A549 (cell line): ENCODE data around the gene HIVEP3. TPM values are rescaled to one million over a fixed set of nuclear protein-coding genes. Genes with fewer than 3 reads are reported as not detected.

Experiments
- ATAC-seq, 2 experiments: fragments of 200-7000 bp in 1 of 2; fragments of >200 bp in 1 of 2; cut with Nextera tagmentation in 1 of 2; cut with Tn5 transposase in 1 of 2; 3 replicates each; pipeline versions ENCODE4 v1.8.0 to v1.9.1; 2018 to 2020; ENCODE audit warnings: mild to moderate bottlenecking in 1 of 2, moderate library complexity in 1 of 2
- CTCF ChIA-PET: fragments of 300-600 bp; sonication (Branson Sonifier 250); formaldehyde crosslinking; extraction: SDS; loops from one replicate; lab custom pipeline; 2021; ENCODE audit warnings: antibody characterized with exemption, inconsistent platforms; lab: Yijun Ruan, JAX
- POLR2A ChIA-PET: fragments of 350-600 bp; formaldehyde crosslinking; extraction: SDS; loops from one replicate; lab custom pipeline; 2021; ENCODE audit warnings: antibody characterized with exemption, inconsistent platforms; lab: Yijun Ruan, JAX
- DNase-seq, 2 experiments: peaks; one replicate each; pipeline versions ENCODE4 v3.0.0 to v3.0.0-alpha.2; 2011 to 2016; ENCODE audit warnings: low read depth in 1 of 2, low spot score in 1 of 2
- FAIRE-seq: peaks from 2 replicates; lab custom pipeline; 2011; peaks lifted over from hg19 to GRCh38; lab: Jason Lieb, UNC
- H3K27ac ChIP-seq, 2 experiments: fragments of >200 bp; sonication (Bioruptor Twin); formaldehyde crosslinking; 3 replicates each; pipeline ENCODE4 v1.5.1; 2016 to 2017
- H3K4me1 ChIP-seq: fragments of >200 bp; sonication (Bioruptor Twin); formaldehyde crosslinking; 3 replicates; pipeline ENCODE4 v1.6.1; 2016
- H3K4me2 ChIP-seq: fragments of >200 bp; sonication (Bioruptor Twin); formaldehyde crosslinking; 3 replicates; pipeline ENCODE4 v1.6.1; 2016
- H3K4me3 ChIP-seq: fragments of >200 bp; sonication (Bioruptor Twin); formaldehyde crosslinking; 3 replicates; pipeline ENCODE4 v1.5.1; 2016
- H3K9me3 ChIP-seq: fragments of >200 bp; sonication (Bioruptor Twin); formaldehyde crosslinking; 3 replicates; pipeline ENCODE4 v1.6.1; 2016
- BCL3 ChIP-seq: fragments of >200 bp; sonication (Bioruptor Twin); formaldehyde crosslinking; IDR thresholded peaks from 3 replicates; pipeline ENCODE4 v1.6.1; 2016
- CBX2 ChIP-seq: fragments of 200-600 bp; sonication (generic); IDR thresholded peaks from 2 replicates; pipeline ENCODE4 v1.6.1; 2016; ENCODE audit warnings: low read depth, mild to moderate bottlenecking, borderline replicate concordance
- CEBPB ChIP-seq, 2 experiments: fragments of >200 bp in 1 of 2; sonication (Bioruptor Twin) in 1 of 2; formaldehyde crosslinking in 1 of 2; IDR thresholded peaks; 2 replicates each; pipeline ENCODE4 v1.6.1; 2012 to 2016
- CTCF ChIP-seq: fragments of >200 bp; sonication (Bioruptor Twin); formaldehyde crosslinking; IDR thresholded peaks from 3 replicates; pipeline ENCODE4 v1.5.1; 2016
- E2F6 ChIP-seq: IDR thresholded peaks from 2 replicates; pipeline ENCODE4 v1.6.1; 2012; ENCODE audit warnings: low read depth, borderline replicate concordance
- ELK1 ChIP-seq: fragments of 150-350 bp; IDR thresholded peaks from 2 replicates; pipeline ENCODE4 v1.6.1; 2014; ENCODE audit warnings: low read depth, mild to moderate bottlenecking, low read length
- EP300 ChIP-seq, 2 experiments: fragments of >200 bp; sonication (Bioruptor Twin); formaldehyde crosslinking; IDR thresholded peaks; 2 replicates in 1 of 2; 3 replicates in 1 of 2; pipeline ENCODE4 v1.6.1; 2016 to 2017
- GATA3 ChIP-seq: IDR thresholded peaks from 2 replicates; pipeline ENCODE4 v1.6.1; 2012; ENCODE audit warnings: borderline replicate concordance
- HEYL ChIP-seq: fragments of 250-450 bp; sonication (Bioruptor Pico); IDR thresholded peaks from 2 replicates; pipeline ENCODE4 v1.8.0; 2021; ENCODE audit warnings: mild to moderate bottlenecking, moderate library complexity
- JUNB ChIP-seq: fragments of >200 bp; sonication (Bioruptor Twin); formaldehyde crosslinking; IDR thresholded peaks from 2 replicates; pipeline ENCODE4 v1.6.1; 2016
- MAX ChIP-seq: IDR thresholded peaks from 2 replicates; pipeline ENCODE4 v1.6.1; 2012
- NFE2L2 ChIP-seq: fragments of 150-350 bp; conservative IDR thresholded peaks from 2 replicates; pipeline ENCODE4 v1.6.1; 2014; ENCODE audit warnings: low read length
- NR3C1 ChIP-seq: fragments of >200 bp; sonication (Bioruptor Twin); formaldehyde crosslinking; IDR thresholded peaks from 3 replicates; pipeline ENCODE4 v1.6.1; 2017
- PHF8 ChIP-seq: fragments of 200-600 bp; sonication (generic); IDR thresholded peaks from 2 replicates; pipeline ENCODE4 v1.6.1; 2016; ENCODE audit warnings: low read depth, mild to moderate bottlenecking, antibody characterized with exemption, moderate library complexity, borderline replicate concordance
- RARB ChIP-seq: fragments of 250-450 bp; sonication (Bioruptor Pico); IDR thresholded peaks from 2 replicates; pipeline ENCODE4 v1.8.0; 2021; ENCODE audit warnings: mild to moderate bottlenecking, moderate library complexity
- RFX5 ChIP-seq: fragments of 450-650 bp; IDR thresholded peaks from 2 replicates; pipeline ENCODE4 v1.7.1; 2014; ENCODE audit warnings: antibody characterized with exemption, mild to moderate bottlenecking, moderate library complexity
- SMC3 ChIP-seq: fragments of >200 bp; sonication (Bioruptor Twin); formaldehyde crosslinking; IDR thresholded peaks from 3 replicates; pipeline ENCODE4 v1.6.1; 2018; ENCODE audit warnings: inconsistent platforms
- WGBS: methylation state at CpG from one replicate; pipeline ENCODE4 v1.1.6; 2017; ENCODE audit errors: missing lambda C conversion rate; 5-methylcytosine and 5-hydroxymethylcytosine counted together
- polyA plus RNA-seq, 4 experiments: library from polyadenylated mRNA; depleted of rRNA in 3 of 4; stranded (reverse); fragments of >200 nt; fragmentation: RNase III in 1 of 4; extraction: RNeasy Plus Mini Kit Qiagen cat#74134 plus additional on column Dnase treatment in 1 of 4; gene quantifications; 2 replicates in 3 of 4; 3 replicates in 1 of 4; pipeline ENCODE4 v1.2.3, GENCODE V29; 2011 to 2017

Gene HIVEP3
- polyA plus RNA-seq, 2 of the 4 experiments (the other 2 are of a cell fraction) = 1.5 to 2.0 TPM

GRCh38 chr1:41488040-41488951 is 430.4 kb downstream of the HIVEP3 start:
- no peak for DNase-seq
- Histone ChIP-seq H3K27ac (peak overlapping the region; percentile 79 to 93; a peak in 5 of 6 replicates), H3K4me1 (peaks cover 75% of the 10 kb centered on the region), H3K4me2 (no peak overlapping the region), H3K4me3 (no peak overlapping the region), H3K9me3 (no peaks in the 10 kb centered on the region)
- ChIA-PET POLR2A (no interaction called here), CTCF (interaction anchor here (1.0 to 1.5 kb wide), 3 partner anchors 14 to 204 kb away, joined by 3 to 9 read pairs (median 4); no protein-coding TSS in a partner anchor)
- no peak for TF ChIP-seq ELK1
- ATAC-seq = no peak
- 93% methylated on average over 5 of the region's 11 CpGs for WGBS
- no peak for FAIRE-seq

GRCh38 chr1:41487126-41488039 is 431.3 kb downstream of the HIVEP3 start:
- DNase-seq (no peak), FAIRE-seq (no peak), ATAC-seq (no peak)
- CTCF ChIA-PET = interaction anchor here (1.0 to 1.5 kb wide), 3 partner anchors 13 to 204 kb away, joined by 3 to 9 read pairs (median 4); no protein-coding TSS in a partner anchor
- Histone ChIP-seq H3K4me3 (no peak overlapping the region), H3K4me1 (peaks cover 75% of the 10 kb centered on the region), H3K9me3 (no peaks in the 10 kb centered on the region), H3K4me2 (peak overlapping the region; percentile 76), H3K27ac (peak overlapping the region; percentile 79 to 93)
- TF ChIP-seq RARB = no peak
- no peak for TF ChIP-seq E2F6
- TF ChIP-seq NFE2L2 = no peak
- TF ChIP-seq CEBPB (IDR thresholded peaks at IDR 0.05) = no peak
- TF ChIP-seq CBX2 = no peak
- TF ChIP-seq NR3C1 = no peak
- TF ChIP-seq PHF8 = no peak
- no peak for TF ChIP-seq CTCF
- TF ChIP-seq BCL3 = no peak
- TF ChIP-seq HEYL = no peak
- WGBS = 74% methylated on average over 14 of the region's 16 CpGs
- POLR2A ChIA-PET = no interaction called here

- H3K4me1 ChIP-seq = peaks cover 77% of the 10 kb centered on the region
- POLR2A ChIA-PET = no interaction called here
- ATAC-seq (peak; percentile 15 to 40; a peak in 4 of 6 replicates), DNase-seq (peak in 1 of 2 experiments; percentile 53), FAIRE-seq (no peak)
- H3K27ac ChIP-seq = peak overlapping the region; percentile 79 to 93
- no peaks in the 10 kb centered on the region for H3K9me3 ChIP-seq
- H3K4me2 ChIP-seq = peak overlapping the region; percentile 76
- 50% methylated on average over 19 of the region's 23 CpGs for WGBS
- TF ChIP-seq RFX5 = no peak
- TF ChIP-seq GATA3 = peak; percentile 53; the same call in 1 of the 2 replicates
- no peak for TF ChIP-seq SMC3
- peak; percentile 76; the same call in 1 of the 2 replicates for TF ChIP-seq MAX
- TF ChIP-seq JUNB = peak; percentile 23; the same call in 1 of the 2 replicates
- TF ChIP-seq E2F6 = 0 out of 2 replicates have a peak, but pooled peaks have one; percentile 20
- TF ChIP-seq EP300 (IDR thresholded peaks at IDR 0.05) = peak; percentile 9 to 46; a peak in 1 of 5 replicates
- peak in 1 of 2 experiments; percentile 16; a peak in 1 of 4 replicates for TF ChIP-seq CEBPB (IDR thresholded peaks at IDR 0.05)
- H3K4me3 ChIP-seq = no peak overlapping the region
- CTCF ChIA-PET = no interaction called here
These were observed 432.2 kb downstream of the HIVEP3 start for GRCh38 chr1:41486371-41487125.
